Measurements from ENCODE around the gene GARIN1A. TPM values are rescaled to one million over a fixed set of nuclear protein-coding genes. Genes with fewer than 3 reads are reported as not detected.
"Not testable (repeated sequence)": the region's sequence is repeated elsewhere in the genome, so short reads cannot be mapped to it uniquely, and the experiment has no call there.

GARIN1A gene
- total and polyA plus RNA-seq, 2 of the 8 experiments (the other 6 are each of a cell fraction or from before 2014, with no cell fraction given), result 0.34 TPM; not detected in 1

DNA sequence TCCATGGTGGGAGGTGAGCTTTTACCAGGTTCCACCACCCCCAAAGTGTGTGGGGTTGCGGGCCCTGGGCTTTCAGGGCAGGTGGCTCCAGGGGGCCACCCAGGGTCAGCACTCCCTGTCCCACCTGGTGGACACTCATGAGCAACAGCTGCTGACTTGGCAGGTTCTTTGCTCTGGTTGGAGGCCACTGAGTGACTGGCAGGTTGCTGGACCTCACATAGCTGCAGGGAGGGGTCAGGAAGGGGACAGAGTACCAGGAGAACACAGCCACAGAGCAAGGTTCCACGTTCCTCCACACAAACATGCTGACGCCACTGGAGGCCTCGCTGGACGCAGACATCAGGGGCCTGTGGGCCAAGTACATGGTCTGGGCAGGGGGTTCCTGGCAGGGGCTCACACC lies 13.7 kb upstream of the GARIN1A start:
- H2BK120ac ChIP-seq (replicated peaks; ENCODE audit: low read depth, low read length); H3K4ac ChIP-seq (replicated peaks; ENCODE audit: insufficient read length, low read depth, low read length); H2BK15ac ChIP-seq (ENCODE audit: low read length); H2BK5ac ChIP-seq (ENCODE audit: low read depth, low read length); H4K8ac ChIP-seq (ENCODE audit: extremely low read depth, insufficient read depth, low read length); DNase-seq (ENCODE audit: low read depth in 1 of 2, low spot score in 2 of 2); H3K79me1 ChIP-seq (ENCODE audit: low read depth, low read length); H3K4me2 ChIP-seq (ENCODE audit: insufficient read depth in 1 of 2, low read depth in 2 of 2, low read length in 2 of 2); H2AFZ ChIP-seq (ENCODE audit: low read length); H3K27me3 ChIP-seq (replicated peaks in 1 of 4; ENCODE audit: control insufficient read depth in 3 of 4, extremely low read depth in 1 of 4, insufficient read depth in 3 of 4, low read length in 3 of 4); H3K23ac ChIP-seq (ENCODE audit: insufficient read length); H3K4me1 ChIP-seq (replicated peaks in 1 of 4; ENCODE audit: control insufficient read depth in 3 of 4, insufficient read depth in 4 of 4, low read length in 3 of 4); H2BK20ac ChIP-seq (ENCODE audit: low read length); H3K4me3 ChIP-seq (ENCODE audit: extremely low read depth in 1 of 4, insufficient read depth in 2 of 4, low read depth in 3 of 4, low read length in 4 of 4); H3K56ac ChIP-seq (replicated peaks; ENCODE audit: insufficient read length, low read depth, low read length); H3K23me2 ChIP-seq (ENCODE audit: low read depth, low read length); H2AK5ac ChIP-seq (ENCODE audit: low read depth, low read length); H2BK12ac ChIP-seq (ENCODE audit: low read depth, low read length); H4K20me1 ChIP-seq (replicated peaks in 1 of 2; ENCODE audit: control insufficient read depth in 1 of 2, insufficient read depth in 2 of 2, low read length in 2 of 2); H3K14ac ChIP-seq (ENCODE audit: insufficient read length); H3K18ac ChIP-seq (ENCODE audit: extremely low read depth, low read length); H4K91ac ChIP-seq (replicated peaks; ENCODE audit: insufficient read length, low read length); H4K5ac ChIP-seq (ENCODE audit: insufficient read length, low read depth, low read length); H3K9ac ChIP-seq (replicated peaks in 1 of 4; ENCODE audit: extremely low read depth in 1 of 4, low read depth in 3 of 4, low read length in 3 of 4); H3K79me2 ChIP-seq (ENCODE audit: control insufficient read depth in 1 of 2, insufficient read depth in 2 of 2, low read length in 2 of 2); FAIRE-seq; H3K27ac ChIP-seq (ENCODE audit: low read depth, low read length); POLR2A ChIA-PET (ENCODE audit: partially characterized antibody): not testable (repeated sequence)
- CTCF ChIA-PET (ENCODE audit: partially characterized antibody), result interaction anchor here (0.8 kb wide), 1 partner anchor 17 kb away, joined by 4 read pairs; no protein-coding TSS in a partner anchor
- Histone ChIP-seq H3K9me3 (ENCODE audit: insufficient read depth in 2 of 2, low read depth in 1 of 2, low read length in 1 of 2) (peaks cover 11 to 15% of the 10 kb centered on the region in 2 experiments), H3K36me3 (ENCODE audit: control insufficient read depth in 2 of 4, insufficient read depth in 4 of 4, low read length in 3 of 4) (peaks cover 0 to 12% (median 0%) of the 10 kb centered on the region in 4 experiments; a peak in 2 of 8 replicates)
- WGBS, 2 experiments (ENCODE audit: extremely low coverage in 1 of 2, insufficient coverage in 1 of 2, insufficient read length in 1 of 2, insufficient replicate concordance in 2 of 2, low coverage in 1 of 2, low lambda C conversion rate in 2 of 2, missing lambda C conversion rate in 1 of 2), result 97% methylated on average over 5 of the region's 5 CpGs; no CpG with 5 or more reads in 1 of the 2 experiments

All from H1 (cell line).